AG04450 (cell line): ENCODE measurements around the gene ATP1A1. TPM values are rescaled to one million over a fixed set of nuclear protein-coding genes. Genes with fewer than 3 reads are reported as not detected.

Experiments
- CTCF ChIA-PET: fragments of 300-600, 350-600 bp; formaldehyde crosslinking; extraction: SDS; loops from one replicate; lab custom pipeline; 2022; ENCODE audit warnings: antibody characterized with exemption, inconsistent platforms; lab: Charles Lee
- POLR2A ChIA-PET: fragments of 350-600 bp; formaldehyde crosslinking; extraction: SDS; loops from one replicate; lab custom pipeline; 2021; ENCODE audit warnings: antibody characterized with exemption, inconsistent platforms; lab: Yijun Ruan, JAX
- DNase-seq: peaks from one replicate; pipeline ENCODE4 v3.0.0-alpha.2; 2011; ENCODE audit warnings: low read depth, low spot score
- H3K27ac ChIP-seq: one replicate; pipeline ENCODE4 v1.5.1; 2012; ENCODE audit warnings: low read depth, low read length, control low read depth
- H3K27me3 ChIP-seq: one replicate; pipeline ENCODE4 v1.6.0; 2012; ENCODE audit warnings: low read length; ENCODE audit not compliant: control insufficient read depth, insufficient read depth
- H3K4me3 ChIP-seq: 2 replicates; pipeline ENCODE4 v1.5.1; 2011; ENCODE audit warnings: mild to moderate bottlenecking, low read depth, low read length, control low read depth
- H3K9me3 ChIP-seq: 2 replicates; pipeline ENCODE4 v1.5.1; 2012; ENCODE audit warnings: low read length; ENCODE audit not compliant: control insufficient read depth, insufficient read depth
- CTCF ChIP-seq: IDR thresholded peaks from 2 replicates; pipeline ENCODE4 v1.5.1; 2011; ENCODE audit warnings: low read depth, low read length, control low read depth, inconsistent platforms
- polyA plus RNA-seq: library from polyadenylated mRNA; depleted of rRNA; stranded (reverse); fragments of >200 nt; gene quantifications from 2 replicates; pipeline ENCODE4 v1.2.3, GENCODE V29; 2011

Gene ATP1A1
- polyA plus RNA-seq, 1 experiment: 194 TPM

- Histone ChIP-seq H3K27ac (no peak overlapping the region), H3K9me3 (no peaks in the 10 kb centered on the region; the same call in 1 of the 2 replicates), H3K4me3 (no peak overlapping the region), H3K27me3 (peaks cover 15% of the 10 kb centered on the region)
- POLR2A ChIA-PET: no interaction called here
- DNase-seq: no peak
- CTCF ChIA-PET: no interaction called here
- TF ChIP-seq CTCF: no peak
These were observed 51.4 kb downstream of the ATP1A1 start for GRCh38 chr1:116424438-116424837.

GRCh38 chr1:116424863-116425262 lies 51.8 kb downstream of the ATP1A1 start:
- no peak overlapping the region for H3K4me3 ChIP-seq
- ChIA-PET POLR2A (no interaction called here), CTCF (no interaction called here)
- no peak for DNase-seq
- no peak overlapping the region for H3K27ac ChIP-seq
- peaks cover 15% of the 10 kb centered on the region for H3K27me3 ChIP-seq
- TF ChIP-seq CTCF: no peak
- H3K9me3 ChIP-seq: no peaks in the 10 kb centered on the region; the same call in 1 of the 2 replicates

- Histone ChIP-seq H3K9me3 (no peaks in the 10 kb centered on the region; the same call in 1 of the 2 replicates), H3K4me3 (no peak overlapping the region), H3K27ac (no peak overlapping the region), H3K27me3 (peaks cover 13% of the 10 kb centered on the region)
- TF ChIP-seq CTCF: no peak
- POLR2A ChIA-PET: no interaction called here
- CTCF ChIA-PET: interaction anchor here (0.6 kb wide), 1 partner anchor 697 kb away, joined by 3 read pairs; no protein-coding TSS in a partner anchor
- DNase-seq: no peak
These were observed 52.9 kb downstream of the ATP1A1 start for GRCh38 chr1:116425987-116426386.

GRCh38 chr1:116426401-116426800 lies 53.4 kb downstream of the ATP1A1 start:
- Histone ChIP-seq H3K4me3 (no peak overlapping the region), H3K9me3 (no peaks in the 10 kb centered on the region; the same call in 1 of the 2 replicates), H3K27me3 (peaks cover 13% of the 10 kb centered on the region), H3K27ac (no peak overlapping the region)
- DNase-seq: no peak
- ChIA-PET CTCF (interaction anchor here (0.6 kb wide), 1 partner anchor 696 kb away, joined by 3 read pairs; no protein-coding TSS in a partner anchor), POLR2A (no interaction called here)
- TF ChIP-seq CTCF: no peak

- H3K27ac ChIP-seq: no peak overlapping the region
- POLR2A ChIA-PET: no interaction called here
- DNase-seq: no peak
- H3K27me3 ChIP-seq: peaks cover 13% of the 10 kb centered on the region
- no peaks in the 10 kb centered on the region; the same call in 1 of the 2 replicates for H3K9me3 ChIP-seq
- no peak for TF ChIP-seq CTCF
- CTCF ChIA-PET: interaction anchor here (1.0 kb wide), 1 partner anchor 57 kb away, joined by 3 read pairs; no protein-coding TSS in a partner anchor
- no peak overlapping the region for H3K4me3 ChIP-seq
These were observed 55.5 kb downstream of the ATP1A1 start for GRCh38 chr1:116428576-116428975.
